K562 (cell line): ENCODE results near the gene IL11. TPM values are rescaled to one million over a fixed set of nuclear protein-coding genes. Genes with fewer than 3 reads are reported as not detected.
A peak's percentile ranks its signal among the peaks of the same experiment; 100 is the strongest.

Source experiments
- ATAC-seq: fragments of 200-7000 bp; cut with Tn5 transposase; 3 replicates; pipeline ENCODE4 v1.9.1; 2020; ENCODE audit warnings: moderate library complexity
- BruUV-seq: library from RNA; stranded (reverse); fragments of 400-500 nt; replicated peaks from 2 replicates; lab custom pipeline; 2021; lab: Mats Ljungman, UMichigan
- CTCF ChIA-PET: fragments of 300-600 bp; formaldehyde crosslinking; extraction: SDS; loops from one replicate; lab custom pipeline; 2021; ENCODE audit warnings: low intra/inter-chr PET ratio; lab: Yijun Ruan, JAX
- POLR2A ChIA-PET: fragments of 300-600, 350-650 bp; sonication (Branson Sonifier 250); formaldehyde crosslinking; extraction: SDS; loops from one replicate; lab custom pipeline; 2021; ENCODE audit warnings: antibody characterized with exemption, inconsistent platforms; lab: Yijun Ruan, JAX
- DNase-seq, 4 experiments: peaks; one replicate each; pipeline versions ENCODE4 v3.0.0 to v3.0.0-alpha.2; 2011 to 2018; ENCODE audit warnings: low spot score in 3 of 4, mixed read lengths in 3 of 4; ENCODE audit errors: extremely low read depth in 1 of 4
- FAIRE-seq: peaks from 2 replicates; lab custom pipeline; 2011; peaks lifted over from hg19 to GRCh38; lab: Jason Lieb, UNC
- H2AFZ ChIP-seq: 2 replicates; pipeline ENCODE4 v1.6.0; 2011; ENCODE audit warnings: low read depth, low read length, control low read depth, inconsistent platforms
- H3K27ac ChIP-seq: fragments of 200-600 bp; 3 replicates; pipeline ENCODE4 v1.8.0; 2011; ENCODE audit warnings: low read depth, mild to moderate bottlenecking, control low read depth, inconsistent platforms, low read length, moderate library complexity, mixed read lengths; ENCODE audit errors: extremely low read depth
- H3K27me3 ChIP-seq, 2 experiments: fragments of 300-600 bp in 1 of 2; 2 replicates in 1 of 2; 3 replicates in 1 of 2; pipeline versions ENCODE4 v1.6.0 to v1.8.0; 2011; ENCODE audit warnings: inconsistent platforms in 2 of 2, low read length in 2 of 2, mild to moderate bottlenecking in 1 of 2, mixed read lengths in 1 of 2, moderate library complexity in 1 of 2; ENCODE audit not compliant: control insufficient read depth in 2 of 2, insufficient read depth in 2 of 2
- H3K36me3 ChIP-seq: fragments of 300-600 bp; 3 replicates; pipeline ENCODE4 v1.8.0; 2011; ENCODE audit warnings: mild to moderate bottlenecking, low read length, inconsistent platforms; ENCODE audit not compliant: control insufficient read depth, insufficient read depth
- H3K4me1 ChIP-seq, 2 experiments: fragments of 200-600 bp in 1 of 2; replicated peaks in 1 of 2; 2 replicates in 1 of 2; 3 replicates in 1 of 2; pipeline versions ENCODE4 v1.5.1 to v1.8.0; 2011; ENCODE audit warnings: inconsistent platforms in 2 of 2, low read length in 2 of 2, mild to moderate bottlenecking in 1 of 2, mixed read lengths in 1 of 2, moderate library complexity in 1 of 2; ENCODE audit not compliant: control insufficient read depth in 2 of 2, insufficient read depth in 2 of 2
- H3K4me2 ChIP-seq: 2 replicates; pipeline ENCODE4 v1.6.1; 2011; ENCODE audit warnings: low read length, control low read depth, inconsistent platforms, mixed read lengths; ENCODE audit not compliant: insufficient read depth
- H3K4me3 ChIP-seq: fragments of 200-600 bp; sonication (generic), shearing (Covaris generic); 2 replicates; pipeline ENCODE4 v1.5.1; 2016; ENCODE audit warnings: control low read depth, inconsistent platforms
- H3K79me2 ChIP-seq: fragments of 200-600 bp; 3 replicates; pipeline ENCODE4 v1.8.0; 2011; ENCODE audit warnings: low read length, inconsistent platforms; ENCODE audit not compliant: control insufficient read depth, insufficient read depth
- H3K9ac ChIP-seq, 2 experiments: 2 replicates each; pipeline versions ENCODE4 v1.6.0 to v1.6.1; 2011; ENCODE audit warnings: low read depth in 2 of 2, low read length in 2 of 2, control low read depth in 1 of 2, inconsistent platforms in 1 of 2, mild to moderate bottlenecking in 1 of 2, mixed read lengths in 1 of 2; ENCODE audit not compliant: insufficient read depth in 1 of 2
- H3K9me1 ChIP-seq: one replicate; pipeline ENCODE4 v1.6.0; 2011; ENCODE audit warnings: inconsistent platforms, mild to moderate bottlenecking, low read length, moderate library complexity; ENCODE audit not compliant: control insufficient read depth, insufficient read depth
- H3K9me3 ChIP-seq: replicated peaks from 2 replicates; pipeline ENCODE4 v1.5.1; 2011; ENCODE audit warnings: low read depth, low read length, inconsistent platforms; ENCODE audit not compliant: control insufficient read depth, insufficient read depth
- H4K20me1 ChIP-seq: replicated peaks from 2 replicates; pipeline ENCODE4 v1.6.1; 2011; ENCODE audit warnings: low read length, inconsistent platforms, mixed read lengths; ENCODE audit not compliant: control insufficient read depth, insufficient read depth
- DACH1 ChIP-seq: fragments of 450-650 bp; IDR thresholded peaks from 2 replicates; pipeline ENCODE4 v1.6.1; 2018; ENCODE audit not compliant: partially characterized antibody
- HIVEP1 ChIP-seq: fragments of 250-450 bp; sonication (Bioruptor Pico); IDR thresholded peaks from 2 replicates; pipeline ENCODE4 v1.4.0; 2020; ENCODE audit warnings: mild to moderate bottlenecking
- KLF10 ChIP-seq: fragments of 250-450 bp; sonication (Bioruptor Pico); IDR thresholded peaks from 2 replicates; pipeline ENCODE4 v1.6.1; 2021; ENCODE audit warnings: matching md5 sums
- POLR2G ChIP-seq: fragments of 200-400 bp; formaldehyde crosslinking; IDR thresholded peaks from 2 replicates; pipeline ENCODE4 v1.6.1; 2017; ENCODE audit warnings: low read depth, mild to moderate bottlenecking, antibody characterized with exemption, low read length, moderate library complexity
- SLC30A9 ChIP-seq: fragments of 250-450 bp; sonication (Bioruptor Pico); IDR thresholded peaks from 2 replicates; pipeline ENCODE4 v1.8.0; 2022; ENCODE audit warnings: mild to moderate bottlenecking, moderate library complexity
- SNRNP70 ChIP-seq: fragments of 200-400 bp; formaldehyde crosslinking; optimal IDR thresholded peaks from 2 replicates; pipeline ENCODE3; 2017; ENCODE audit warnings: low read depth, low read length
- STAG1 ChIP-seq: sonication (generic); formaldehyde crosslinking; IDR thresholded peaks from 2 replicates; pipeline ENCODE4 v1.5.0; 2020; ENCODE audit warnings: missing genetic modification reagents, borderline replicate concordance
- ZNF780A ChIP-seq: fragments of 250-450 bp; sonication (Bioruptor Pico); IDR thresholded peaks from 2 replicates; pipeline ENCODE4 v1.5.0; 2021; ENCODE audit warnings: mild to moderate bottlenecking
- WGBS: fragments of 100-300 bp; shearing (Covaris generic); methylation state at CpG from one replicate; pipeline ENCODE4 v1.1.6; 2016; ENCODE audit warnings: low coverage, mixed read lengths; ENCODE audit not compliant: insufficient coverage; ENCODE audit errors: missing lambda C conversion rate; 5-methylcytosine and 5-hydroxymethylcytosine counted together
- in situ Hi-C: fragments of 300-500 bp; cut with MboI; formaldehyde crosslinking; loops from 4 replicates; pipeline ENCODE4 v1.15.0; 2018; ENCODE audit warnings: inconsistent platforms, mixed read lengths
- intact Hi-C: fragments of 100-400 bp; cut with micrococcal nuclease; formaldehyde crosslinking; loops from 2 replicates; pipeline ENCODE4 v1.14.2; 2022
- polyA plus RNA-seq, 8 experiments: library from polyadenylated mRNA; depleted of rRNA in 4 of 8; stranded (reverse) in 5 of 8; unstranded in 3 of 8; fragments of >200 nt; fragmentation: Nextera tagmentation in 2 of 8; fragmentation: Illumina TruSeq in 1 of 8; extraction: Ambion mirVana in 2 of 8; extraction: Trizol in 1 of 8; gene quantifications; 2 replicates each; pipeline versions ENCODE4 v1.2.1 to v1.2.3, GENCODE V29; 2011 to 2014; ENCODE audit warnings: inconsistent platforms in 1 of 8, missing spikeins in 1 of 8
- total RNA-seq, 7 experiments: library from RNA; depleted of rRNA in 6 of 7; stranded (reverse); fragments of >200 nt in 6 of 7; fragmentation: Illumina TruSeq in 2 of 7; extraction: Trizol in 2 of 7; gene quantifications; 2 replicates each; pipeline versions ENCODE4 v1.2.1 to v1.2.3, GENCODE V29; 2011 to 2021; ENCODE audit warnings: low replicate concordance in 1 of 7

IL11 gene
- total and polyA plus RNA-seq, 9 of the 15 experiments (the other 6 are each of a cell fraction or from before 2014, with no cell fraction given): 0.04 to 0.42 (median 0.06) TPM; not detected in 6

GRCh38 chr19:55352549-55353145, 17.6 kb downstream of the IL11 start:
- BruUV-seq: no TSS peak
- in situ Hi-C loops: no loop called here
- CTCF ChIA-PET: no interaction called here
- TF ChIP-seq POLR2G (peak; percentile 55), STAG1 (no peak), DACH1 (no peak), KLF10 (no peak), HIVEP1 (CRISPR knock-in tag) (no peak), ZNF780A (no peak), SLC30A9 (CRISPR knock-in tag) (no peak), SNRNP70 (no peak)
- peaks cover 9 to 21% of the 10 kb centered on the region in 2 experiments; a peak in 4 of 5 replicates for H3K27me3 ChIP-seq
- ATAC-seq: no peak
- no peak overlapping the region for H3K4me2 ChIP-seq
- no peak for FAIRE-seq
- H3K4me3 ChIP-seq: no peak overlapping the region
- H4K20me1 ChIP-seq: peaks cover 6% of the 10 kb centered on the region
- peaks cover 13% of the 10 kb centered on the region; the same call in 2 of the 3 replicates for H3K36me3 ChIP-seq
- H3K9me1 ChIP-seq: peaks cover 5% of the 10 kb centered on the region
- H2AFZ ChIP-seq: no peak overlapping the region
- no peaks in the 10 kb centered on the region for H3K79me2 ChIP-seq
- no peaks in the 10 kb centered on the region for H3K9me3 ChIP-seq
- peak overlapping the region in 1 of 2 experiments; percentile 55; a peak in 1 of 4 replicates for H3K9ac ChIP-seq
- 55% methylated on average over 24 of the region's 25 CpGs for WGBS
- peaks cover 4 to 52% of the 10 kb centered on the region in 2 experiments; a peak in 4 of 5 replicates for H3K4me1 ChIP-seq
- intact Hi-C loops: no loop called here
- H3K27ac ChIP-seq: no peak overlapping the region
- DNase-seq: no peak
- POLR2A ChIA-PET: interaction anchor here (0.6 to 2.4 kb wide), 9 partner anchors 9 to 1234 kb away, joined by 3 to 11 read pairs (median 4); partner anchors contain the start of genes KMT5C and UBE2S
